Muscle of arm (tissue), 12 donors: ENCODE data around the gene COA1. TPM values are rescaled to one million over a fixed set of nuclear protein-coding genes. Genes with fewer than 3 reads are reported as not detected.
"Not testable (repeated sequence)": the region's sequence is repeated elsewhere in the genome, so short reads cannot be mapped to it uniquely, and the experiment has no call there.

Experiments
- DNase-seq: peaks from one replicate; pipeline ENCODE4 v3.0.0-alpha.2; 2013
- polyA plus RNA-seq, 12 donors: library from polyadenylated mRNA; unstranded; fragments of 120-200 nt; gene quantifications; one replicate each; pipeline ENCODE4 v1.2.1, GENCODE V29; 2013; ENCODE audit not compliant: insufficient read length in 12 of 12

The COA1 gene
- polyA plus RNA-seq, 12 donors, result 22.0 to 53.2 (median 39.3) TPM; not detected in 1

DNA sequence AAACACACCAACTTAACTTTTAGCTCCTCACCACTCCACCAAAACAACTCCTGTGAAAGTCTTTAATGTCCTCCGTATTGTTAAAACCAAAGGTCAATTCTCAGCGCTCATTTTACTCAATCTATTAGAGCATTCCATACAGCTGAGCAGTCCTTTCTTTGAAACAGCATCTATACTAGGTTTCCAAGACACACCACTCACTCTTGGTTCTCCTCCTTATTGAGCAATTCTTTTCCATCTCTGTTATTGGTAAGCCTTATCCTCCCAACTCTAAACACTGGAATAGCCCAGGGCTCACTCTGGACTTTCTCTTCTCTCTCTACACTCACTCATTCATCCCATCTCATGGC, 34.9 kb downstream of the COA1 start:
- no peak for DNase-seq

DNA sequence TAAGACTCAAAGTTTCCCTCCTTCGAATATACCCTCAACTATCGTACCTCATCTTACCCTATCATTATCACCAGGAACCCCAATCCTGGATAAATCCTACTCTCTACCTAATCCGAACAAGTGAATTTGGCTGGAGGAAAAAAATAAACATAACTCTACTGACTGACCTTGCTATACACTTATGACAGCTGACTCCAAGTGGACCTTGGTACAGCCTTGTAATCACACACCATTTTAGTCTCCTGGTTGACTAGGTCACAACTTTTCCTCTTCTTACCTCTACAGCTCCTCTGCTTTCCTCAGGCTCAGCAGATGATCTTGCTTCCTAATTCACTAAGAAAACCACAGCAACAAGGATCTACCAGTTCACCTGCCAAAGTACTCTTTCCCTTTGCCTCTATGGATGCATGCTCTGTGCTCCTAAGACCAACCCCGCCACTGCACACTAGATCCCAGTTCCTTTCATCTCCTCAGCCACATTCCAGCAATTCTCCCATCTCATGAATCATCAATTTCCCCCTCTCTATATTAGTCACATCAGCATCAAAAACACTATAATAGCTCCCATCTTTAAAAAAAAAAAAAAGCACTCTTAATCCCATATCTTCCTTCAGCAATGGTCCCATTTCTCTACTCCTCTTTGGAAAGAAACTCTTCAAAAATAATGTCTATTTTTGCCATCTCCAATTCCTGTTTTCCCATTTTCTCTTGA, 35.5 kb downstream of the COA1 start:
- DNase-seq, result no peak

DNA sequence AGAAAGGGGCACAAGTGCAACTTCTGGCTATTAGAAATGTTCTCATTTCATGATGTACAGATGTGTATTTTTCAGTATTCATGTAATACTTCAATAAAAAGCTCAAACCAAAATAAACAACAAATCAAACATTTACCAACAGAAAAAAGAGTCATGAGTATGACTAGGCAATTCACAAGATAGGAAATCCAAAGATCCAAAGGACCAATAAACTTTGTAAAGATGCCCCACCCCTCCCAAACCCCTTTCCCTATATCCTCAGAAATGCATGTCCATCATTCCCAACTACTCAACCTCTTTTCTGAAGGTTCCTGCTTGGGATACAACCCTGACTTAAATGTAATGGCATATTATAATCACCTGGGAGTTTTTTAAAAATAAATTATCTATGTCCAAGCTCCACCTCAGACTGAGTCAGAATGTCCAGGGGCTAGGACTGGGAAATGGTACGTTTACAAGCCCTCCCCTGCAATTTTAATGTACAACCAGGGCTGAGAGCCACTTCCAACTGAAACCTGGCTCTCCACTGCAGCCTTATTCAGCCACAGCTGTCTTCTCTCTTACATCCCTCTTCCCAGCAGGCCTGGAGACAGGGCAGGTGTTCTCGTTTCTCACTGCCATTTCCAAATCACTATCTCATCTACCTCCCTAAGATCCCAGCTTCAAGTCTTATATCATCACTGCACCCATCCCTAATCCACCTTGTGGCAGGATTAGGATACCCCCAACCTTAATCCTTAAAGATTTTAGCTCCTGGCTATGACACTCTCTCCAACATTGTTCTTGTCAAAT, 36.5 kb downstream of the COA1 start:
- DNase-seq, result no peak

DNA sequence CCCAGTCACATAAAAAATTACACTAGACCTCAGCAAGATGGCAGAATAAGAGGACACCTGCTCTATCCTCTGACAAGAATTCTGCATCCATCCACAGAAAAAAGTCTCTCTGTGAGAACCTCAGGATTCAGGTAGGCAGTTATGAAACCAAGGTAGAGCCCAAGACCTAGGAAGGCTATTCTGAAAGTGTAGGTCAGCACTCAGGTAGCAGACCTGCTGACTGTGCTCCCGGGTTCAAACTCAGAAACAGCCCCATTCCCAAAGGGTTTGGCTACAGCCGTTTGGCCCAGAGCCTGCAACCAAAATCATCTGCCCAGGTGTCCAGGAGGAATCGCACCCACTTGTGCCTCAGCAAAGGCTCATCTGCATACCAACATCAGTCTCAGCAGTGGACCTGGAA, 37.7 kb downstream of the COA1 start:
- DNase-seq, result no peak

DNA sequence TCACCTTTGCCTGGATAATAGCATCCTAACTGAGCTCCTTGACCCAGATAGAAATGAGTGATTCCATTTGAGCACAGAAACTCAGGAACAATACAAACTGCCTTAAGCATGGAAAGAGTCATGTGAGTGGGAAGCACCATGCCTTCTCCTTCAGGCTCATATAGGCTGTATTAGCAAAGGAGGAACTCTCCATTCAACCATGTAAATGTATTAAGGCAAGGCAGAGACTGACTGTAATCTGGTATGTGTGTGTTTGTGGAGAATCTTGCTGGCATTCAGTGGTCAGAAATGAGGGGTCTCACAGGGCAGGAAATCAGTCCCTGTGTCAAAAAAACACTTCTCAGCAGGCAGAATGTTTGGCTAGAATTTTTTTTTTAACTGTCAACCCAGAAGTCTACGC, 40.2 kb downstream of the COA1 start:
- no peak for DNase-seq

DNA sequence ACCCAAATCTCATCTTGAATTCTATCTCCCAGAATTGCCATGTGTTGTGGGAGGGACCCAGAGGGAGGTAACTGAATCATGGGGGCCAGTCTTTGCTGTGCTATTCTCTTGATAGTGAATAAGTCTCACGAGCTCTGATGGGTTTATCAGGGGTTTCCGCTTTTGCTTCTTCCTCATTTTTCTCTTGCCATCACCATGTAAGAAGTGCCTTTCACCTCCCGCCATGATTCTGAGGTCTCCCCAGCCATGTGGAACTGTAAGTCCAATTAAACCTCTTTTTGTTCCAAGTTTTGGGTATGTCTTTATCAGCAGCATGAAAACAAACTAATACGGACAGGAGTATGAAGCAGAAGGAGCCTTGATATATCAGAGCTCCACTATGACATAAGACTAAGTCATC, 41.5 kb downstream of the COA1 start:
- DNase-seq, result not testable (repeated sequence)

GRCh38 chr7:43686991-43687390, 42.3 kb downstream of the COA1 start:
- no peak for DNase-seq

DNA sequence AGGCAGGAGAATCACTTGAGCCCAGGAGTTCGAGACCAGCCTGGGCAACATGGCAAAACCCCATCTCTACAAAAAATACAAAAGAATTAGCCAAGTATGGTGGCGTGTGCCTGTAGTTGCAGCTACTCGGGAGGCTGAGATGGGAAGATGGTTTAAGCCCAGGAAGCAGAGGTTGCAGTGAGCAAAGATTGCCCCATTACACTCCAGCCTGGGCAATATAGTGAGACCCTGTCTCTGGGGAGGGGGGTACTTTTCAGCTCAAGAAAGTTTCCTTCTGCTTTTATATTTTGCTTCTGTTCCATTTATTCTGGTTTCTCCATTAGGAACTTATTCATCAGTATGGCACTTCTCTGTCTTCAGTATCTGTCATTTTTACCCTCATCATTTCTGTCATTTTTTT, 48.6 kb downstream of the COA1 start:
- no peak for DNase-seq

GRCh38 chr7:43679210-43680068, 49.9 kb downstream of the COA1 start:
- no peak for DNase-seq

- DNase-seq, result no peak
Observed at GRCh38 chr7:43678315-43678714, 51.0 kb downstream of the COA1 start.

DNA sequence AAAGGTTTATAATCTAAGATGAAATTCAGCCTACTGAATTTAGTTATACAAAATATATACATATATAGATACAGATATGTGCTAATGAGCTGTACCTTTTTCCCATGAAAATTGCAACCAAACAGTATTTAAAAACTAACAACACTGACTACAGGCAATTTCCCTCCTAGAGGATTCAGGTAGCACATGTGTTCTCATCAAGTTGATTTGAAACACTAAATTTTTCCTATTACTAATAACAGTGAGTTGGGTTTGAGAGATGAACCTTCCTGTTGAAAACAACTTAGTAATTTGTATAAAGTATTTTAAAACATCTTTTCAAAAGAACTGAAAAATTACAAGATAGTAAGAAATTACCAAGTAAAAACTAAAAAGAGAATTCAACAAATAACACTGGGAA, 51.5 kb downstream of the COA1 start:
- no peak for DNase-seq

DNA sequence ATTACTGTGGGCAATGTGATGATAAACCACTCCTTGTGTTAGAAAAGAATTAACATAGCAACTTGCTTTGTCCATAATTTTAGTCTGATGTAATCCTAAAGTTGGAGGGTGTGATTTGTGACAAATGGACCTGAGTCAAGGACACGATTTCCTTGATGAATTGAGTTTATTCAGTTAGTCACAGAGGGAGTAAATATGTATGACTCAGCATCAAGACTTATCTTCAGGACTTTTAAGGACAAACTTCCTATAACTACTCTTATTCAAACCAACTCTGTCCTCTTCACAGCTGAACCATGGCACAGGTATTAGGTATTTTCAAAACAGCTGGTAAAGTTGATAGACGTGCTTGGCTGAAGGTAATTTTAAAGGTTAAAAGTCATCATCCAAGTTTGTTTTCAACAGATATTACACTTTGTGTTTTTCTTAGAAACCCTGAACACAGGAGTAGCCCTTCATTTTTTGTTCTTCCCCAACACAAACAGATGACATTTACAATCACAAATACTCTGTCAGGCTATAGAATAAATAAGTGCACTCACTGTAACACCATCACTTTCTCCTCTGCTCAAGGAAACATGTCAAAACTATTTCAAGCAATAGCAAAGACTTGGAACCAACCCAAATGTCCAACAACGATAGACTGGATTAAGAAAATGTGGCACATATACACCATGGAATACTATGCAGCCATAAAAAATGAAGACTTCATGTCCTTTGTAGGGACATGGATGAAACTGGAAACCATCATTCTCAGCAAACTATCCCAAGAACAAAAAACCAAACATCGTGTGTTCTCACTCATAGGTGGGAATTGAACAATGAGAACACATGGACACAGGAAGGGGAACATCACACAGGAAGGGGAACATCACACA, 54.5 kb downstream of the COA1 start:
- DNase-seq, result no peak

DNA sequence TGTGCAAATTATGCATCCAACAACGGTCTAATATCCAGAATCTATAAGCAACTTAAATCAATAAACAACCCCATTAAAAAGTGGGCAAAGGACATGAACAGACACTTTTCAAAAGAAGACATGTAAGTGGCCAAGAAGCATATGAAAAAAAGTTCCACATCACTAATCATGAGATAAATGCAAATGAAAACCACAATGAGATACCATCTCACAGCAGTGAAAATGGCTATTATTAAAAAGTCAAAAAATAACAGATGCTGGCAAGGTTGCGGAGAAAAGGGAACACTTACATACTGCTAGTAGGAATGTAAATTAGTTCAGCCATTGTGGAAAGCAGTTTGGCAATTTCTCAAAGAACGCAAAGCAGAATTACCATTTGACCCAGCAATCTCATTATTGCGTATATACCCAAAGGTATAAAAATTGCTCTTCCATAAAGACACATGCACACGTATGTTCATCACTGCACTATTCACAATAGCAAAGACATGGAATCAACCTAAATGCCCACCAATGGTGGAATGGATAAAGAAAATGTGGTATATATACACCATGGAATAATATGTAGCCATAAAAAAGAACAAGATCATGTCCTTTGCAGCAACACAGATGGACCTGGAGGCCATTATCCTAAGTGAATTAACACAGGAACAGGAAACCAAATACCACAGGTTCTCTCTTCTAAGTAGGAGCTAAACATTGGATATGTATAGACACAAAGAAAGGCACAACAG, 55.9 kb downstream of the COA1 start:
- DNase-seq, result not testable (repeated sequence)

GRCh38 chr7:43671521-43671920, 57.8 kb downstream of the COA1 start:
- no peak for DNase-seq

DNA sequence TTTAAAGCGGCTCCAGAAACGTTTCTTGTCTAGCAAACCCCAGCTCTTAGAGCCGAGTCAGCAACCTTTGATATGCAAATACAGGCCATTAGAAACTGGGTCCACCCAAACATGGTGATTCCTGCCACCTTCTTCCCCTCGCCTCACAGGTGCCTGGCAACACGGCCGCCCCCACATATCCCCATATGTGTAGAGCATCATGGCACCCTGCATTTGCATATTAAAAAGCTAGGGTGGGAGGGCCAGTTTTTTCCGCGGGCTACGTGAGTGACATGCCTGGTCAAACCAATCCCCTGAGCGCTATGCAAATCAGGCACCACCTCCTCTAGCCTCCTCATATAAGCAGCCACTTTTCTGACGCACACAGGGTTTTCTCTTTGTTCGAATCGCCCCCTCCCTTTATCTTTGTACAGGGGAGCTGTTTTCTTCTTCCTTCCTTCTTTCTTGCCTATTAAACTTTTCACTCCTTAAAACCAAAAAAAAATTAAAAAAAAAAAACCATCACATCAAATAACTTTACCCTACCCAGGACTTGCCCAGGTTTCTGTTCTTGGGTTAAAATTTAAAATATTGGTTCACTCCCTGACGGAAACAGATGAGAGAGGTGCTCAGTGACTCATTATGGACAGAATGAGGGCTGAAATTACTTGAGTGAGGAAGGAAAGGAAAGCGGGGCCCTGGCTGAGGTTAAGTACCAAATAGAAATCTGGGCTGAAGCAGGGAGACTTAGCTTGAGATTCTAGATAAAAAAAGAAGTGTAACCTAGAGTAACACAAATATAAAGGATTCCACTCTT, 59.8 kb downstream of the COA1 start:
- DNase-seq, result no peak

- DNase-seq, result no peak
Observed at GRCh38 chr7:43668035-43668434, 61.3 kb downstream of the COA1 start.

GRCh38 chr7:43666938-43667337, 62.4 kb downstream of the COA1 start:
- no peak for DNase-seq

- no peak for DNase-seq
Observed at GRCh38 chr7:43664681-43665080, 64.6 kb downstream of the COA1 start.

GRCh38 chr7:43660141-43660540, 69.2 kb downstream of the COA1 start:
- no peak for DNase-seq

- no peak for DNase-seq
Observed at GRCh38 chr7:43659549-43659896, 69.8 kb downstream of the COA1 start.
